DND-41 (cell line): ENCODE measurements around the gene PDGFRB.

Experiments used
- ATAC-seq: fragments of 200-7000 bp; cut with Tn5 transposase; 3 replicates; pipeline ENCODE4 v1.9.1; 2021; ENCODE audit warnings: low read depth; ENCODE audit not compliant: insufficient read depth
- DNase-seq: peaks from one replicate; pipeline ENCODE4 v3.0.0-alpha.2; 2020
- H2AFZ ChIP-seq: 2 replicates; pipeline ENCODE4 v1.6.0; 2012; ENCODE audit warnings: low read depth, low read length
- H3K27ac ChIP-seq: 2 replicates; pipeline ENCODE4 v1.5.1; 2012; ENCODE audit warnings: low read length, inconsistent platforms
- H3K27me3 ChIP-seq: fragments of 200-600 bp; sonication (generic); 2 replicates; pipeline ENCODE4 v1.6.0; 2012; ENCODE audit warnings: low read length, mild to moderate bottlenecking, inconsistent platforms; ENCODE audit not compliant: insufficient read depth, poor library complexity
- H3K36me3 ChIP-seq: 2 replicates; pipeline ENCODE4 v1.5.1; 2012; ENCODE audit warnings: low read length, inconsistent platforms; ENCODE audit not compliant: insufficient read depth
- H3K4me1 ChIP-seq: 2 replicates; pipeline ENCODE4 v1.5.1; 2012; ENCODE audit warnings: mild to moderate bottlenecking, low read length; ENCODE audit not compliant: insufficient read depth
- H3K4me2 ChIP-seq: 2 replicates; pipeline ENCODE4 v1.6.0; 2012; ENCODE audit warnings: mild to moderate bottlenecking, moderate library complexity, low read length, inconsistent platforms; ENCODE audit not compliant: insufficient read depth
- H3K4me3 ChIP-seq, 2 experiments: fragments of 200-600 bp in 1 of 2; shearing (Covaris generic) in 1 of 2; 2 replicates each; pipeline ENCODE4 v1.5.1; 2012 to 2016; ENCODE audit warnings: inconsistent platforms in 2 of 2, low read length in 2 of 2, mild to moderate bottlenecking in 2 of 2, low read depth in 1 of 2, moderate library complexity in 1 of 2
- H3K79me2 ChIP-seq: 2 replicates; pipeline ENCODE4 v1.6.0; 2012; ENCODE audit warnings: low read length, inconsistent platforms; ENCODE audit not compliant: insufficient read depth
- H3K9ac ChIP-seq: 2 replicates; pipeline ENCODE4 v1.6.0; 2012; ENCODE audit warnings: low read depth, mild to moderate bottlenecking, inconsistent platforms, low read length, moderate library complexity
- H3K9me3 ChIP-seq: 2 replicates; pipeline ENCODE4 v1.5.1; 2012; ENCODE audit warnings: low read length, moderate library complexity, mild to moderate bottlenecking, inconsistent platforms; ENCODE audit not compliant: insufficient read depth, severe bottlenecking
- H4K20me1 ChIP-seq: 2 replicates; pipeline ENCODE4 v1.6.0; 2012; ENCODE audit warnings: low read length; ENCODE audit not compliant: insufficient read depth
- EZH2 ChIP-seq: IDR thresholded peaks from 3 replicates; pipeline ENCODE4 v1.6.1; 2012; ENCODE audit warnings: borderline replicate concordance, low read depth, mild to moderate bottlenecking, moderate library complexity, low read length, inconsistent platforms; ENCODE audit not compliant: severe bottlenecking
- TF ChIP-seq, protein P1 (sequence below): IDR thresholded peaks from 2 replicates; pipeline ENCODE4 v1.5.1; 2012; ENCODE audit warnings: borderline replicate concordance, low read length, moderate library complexity, mild to moderate bottlenecking; ENCODE audit not compliant: poor library complexity, severe bottlenecking; ENCODE audit errors: extremely low read depth

PDGFRB gene

DNA sequence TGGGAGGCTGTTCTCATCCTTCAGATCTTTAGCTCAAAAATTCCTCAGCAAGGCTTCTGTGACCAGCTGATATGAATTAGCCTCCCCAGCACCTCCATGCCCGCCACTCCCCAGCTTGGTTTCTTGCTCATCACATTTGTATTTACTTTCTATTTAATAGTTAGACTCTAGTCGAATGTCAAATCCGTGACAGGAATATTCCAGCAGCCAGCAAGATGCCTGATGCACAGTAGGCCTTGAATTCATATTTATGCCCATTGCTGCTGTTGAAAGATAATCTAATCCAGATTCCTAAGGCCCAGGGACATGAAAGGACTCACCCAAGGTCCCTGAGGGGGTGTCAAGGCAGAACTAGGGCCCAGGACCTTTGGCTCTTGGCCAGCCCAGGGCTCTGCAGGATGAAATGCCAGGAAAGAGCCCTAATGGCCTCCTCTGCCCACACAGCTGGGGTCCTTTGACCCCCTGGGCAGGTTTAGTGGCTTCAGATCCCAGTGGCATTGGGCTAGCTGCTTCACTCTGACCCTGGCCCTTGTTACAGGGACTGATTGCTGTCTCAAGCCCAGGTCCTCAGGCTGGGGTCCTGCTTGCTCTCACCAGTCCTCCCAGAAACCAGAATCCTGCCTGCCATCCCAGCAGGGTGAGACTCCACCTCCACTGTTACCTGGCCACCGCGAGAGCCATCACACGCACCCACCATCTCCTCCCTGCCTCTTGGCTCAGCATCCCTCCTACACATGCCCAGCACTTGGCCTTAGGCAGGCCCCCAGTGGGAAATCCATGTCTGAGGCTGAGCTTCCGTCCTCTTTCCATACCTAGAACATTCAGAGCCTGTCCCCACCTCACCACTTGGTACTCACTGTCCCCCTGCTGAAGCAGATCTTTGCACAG is 76.6 kb downstream of the PDGFRB start:
- H3K9ac ChIP-seq, result no peak overlapping the region
- peaks cover 24% of the 10 kb centered on the region for H3K27me3 ChIP-seq
- TF ChIP-seq EZH2, result no peak
- no peak overlapping the region for H3K4me2 ChIP-seq
- DNase-seq, result no peak
- no peaks in the 10 kb centered on the region for H3K79me2 ChIP-seq
- H3K4me3 ChIP-seq, result no peak overlapping the region
- H3K36me3 ChIP-seq, result no peaks in the 10 kb centered on the region
- H2AFZ ChIP-seq, result no peak overlapping the region
- no peak for ATAC-seq
- no peaks in the 10 kb centered on the region for H3K4me1 ChIP-seq
- H4K20me1 ChIP-seq, result 0 out of 2 replicates have a peak, but pooled peaks cover 3% of the 10 kb centered on the region
- H3K9me3 ChIP-seq, result no peaks in the 10 kb centered on the region
- no peak overlapping the region for H3K27ac ChIP-seq

DNA sequence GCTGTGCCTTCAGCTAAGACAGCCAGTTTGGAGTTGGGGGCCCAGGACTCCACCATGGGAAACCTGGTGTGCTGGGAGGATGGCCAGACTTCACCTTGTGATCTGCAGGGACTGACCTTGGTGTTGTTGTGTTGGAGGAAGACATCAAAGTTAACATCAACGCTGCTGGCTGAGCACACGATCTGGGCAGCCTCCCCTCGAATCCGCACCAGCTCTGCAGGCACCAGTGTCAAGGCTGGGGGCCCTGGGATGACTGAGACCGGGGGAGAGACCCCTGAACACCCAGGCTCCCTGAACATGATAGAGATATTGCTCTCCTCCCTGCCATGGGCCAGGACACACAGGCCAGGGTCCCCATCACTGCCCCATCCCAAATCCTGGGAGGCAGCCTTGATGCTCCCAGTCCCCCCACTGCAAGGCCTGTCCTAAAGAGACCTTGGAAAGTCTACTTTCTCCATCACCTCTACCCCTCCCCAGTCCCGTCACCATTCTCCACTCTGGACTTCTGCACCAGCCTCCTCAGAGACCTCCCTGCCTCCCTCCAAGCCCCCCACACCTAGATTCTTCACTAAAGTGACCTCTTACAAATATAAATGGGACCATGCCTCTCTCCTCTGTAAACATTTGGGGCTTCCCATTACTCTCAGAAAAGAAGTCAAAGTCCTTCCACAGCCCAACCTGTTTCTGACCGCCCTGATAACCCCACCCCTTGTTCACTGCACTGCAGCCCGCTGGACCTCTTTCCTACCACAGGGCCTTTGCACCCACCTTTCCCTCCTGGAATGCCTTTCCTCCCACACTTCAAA is 77.4 kb downstream of the PDGFRB start:
- Histone ChIP-seq H3K4me2 (no peak overlapping the region), H3K27ac (no peak overlapping the region), H3K9ac (no peak overlapping the region), H3K9me3 (no peaks in the 10 kb centered on the region), H3K4me1 (no peaks in the 10 kb centered on the region), H3K36me3 (no peaks in the 10 kb centered on the region), H3K79me2 (no peaks in the 10 kb centered on the region), H3K27me3 (peaks cover 24% of the 10 kb centered on the region), H3K4me3 (no peak overlapping the region), H2AFZ (no peak overlapping the region), H4K20me1 (0 out of 2 replicates have a peak, but pooled peaks cover 3% of the 10 kb centered on the region)
- ATAC-seq, result no peak
- no peak for DNase-seq
- no peak for TF ChIP-seq EZH2
- TF ChIP-seq, protein P1, sequence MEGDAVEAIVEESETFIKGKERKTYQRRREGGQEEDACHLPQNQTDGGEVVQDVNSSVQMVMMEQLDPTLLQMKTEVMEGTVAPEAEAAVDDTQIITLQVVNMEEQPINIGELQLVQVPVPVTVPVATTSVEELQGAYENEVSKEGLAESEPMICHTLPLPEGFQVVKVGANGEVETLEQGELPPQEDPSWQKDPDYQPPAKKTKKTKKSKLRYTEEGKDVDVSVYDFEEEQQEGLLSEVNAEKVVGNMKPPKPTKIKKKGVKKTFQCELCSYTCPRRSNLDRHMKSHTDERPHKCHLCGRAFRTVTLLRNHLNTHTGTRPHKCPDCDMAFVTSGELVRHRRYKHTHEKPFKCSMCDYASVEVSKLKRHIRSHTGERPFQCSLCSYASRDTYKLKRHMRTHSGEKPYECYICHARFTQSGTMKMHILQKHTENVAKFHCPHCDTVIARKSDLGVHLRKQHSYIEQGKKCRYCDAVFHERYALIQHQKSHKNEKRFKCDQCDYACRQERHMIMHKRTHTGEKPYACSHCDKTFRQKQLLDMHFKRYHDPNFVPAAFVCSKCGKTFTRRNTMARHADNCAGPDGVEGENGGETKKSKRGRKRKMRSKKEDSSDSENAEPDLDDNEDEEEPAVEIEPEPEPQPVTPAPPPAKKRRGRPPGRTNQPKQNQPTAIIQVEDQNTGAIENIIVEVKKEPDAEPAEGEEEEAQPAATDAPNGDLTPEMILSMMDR, result no peak

DNA sequence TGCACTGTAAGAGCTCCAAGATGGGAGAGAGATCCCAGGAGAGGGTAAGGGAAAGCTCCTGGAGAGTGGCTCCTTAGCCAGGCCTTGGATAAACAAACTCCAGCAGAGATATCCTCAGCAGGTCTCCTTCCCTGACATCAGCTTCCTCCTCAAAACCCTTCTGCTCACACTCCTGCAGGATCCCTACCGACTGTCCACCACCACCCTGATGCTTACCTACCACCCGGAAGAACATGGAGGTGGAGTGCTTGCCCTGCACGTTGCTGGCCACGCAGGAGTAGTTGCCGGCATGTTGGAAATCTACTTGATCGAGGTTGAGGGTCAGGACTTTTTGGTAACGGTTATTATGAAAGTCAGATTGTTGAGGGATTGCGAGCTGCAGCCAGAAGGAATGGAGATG is 78.6 kb downstream of the PDGFRB start:
- ATAC-seq (no peak), DNase-seq (no peak)
- 0 out of 2 replicates have a peak, but pooled peaks cover 3% of the 10 kb centered on the region for H4K20me1 ChIP-seq
- no peak overlapping the region for H3K4me3 ChIP-seq
- H3K27me3 ChIP-seq, result peaks cover 20% of the 10 kb centered on the region
- TF ChIP-seq, protein P1, result no peak
- TF ChIP-seq EZH2, result no peak
- H3K79me2 ChIP-seq, result no peaks in the 10 kb centered on the region
- H3K9me3 ChIP-seq, result no peaks in the 10 kb centered on the region
- no peaks in the 10 kb centered on the region for H3K36me3 ChIP-seq
- H3K27ac ChIP-seq, result no peak overlapping the region
- H3K9ac ChIP-seq, result no peak overlapping the region
- H3K4me2 ChIP-seq, result no peak overlapping the region
- H3K4me1 ChIP-seq, result no peaks in the 10 kb centered on the region
- H2AFZ ChIP-seq, result no peak overlapping the region

DNA sequence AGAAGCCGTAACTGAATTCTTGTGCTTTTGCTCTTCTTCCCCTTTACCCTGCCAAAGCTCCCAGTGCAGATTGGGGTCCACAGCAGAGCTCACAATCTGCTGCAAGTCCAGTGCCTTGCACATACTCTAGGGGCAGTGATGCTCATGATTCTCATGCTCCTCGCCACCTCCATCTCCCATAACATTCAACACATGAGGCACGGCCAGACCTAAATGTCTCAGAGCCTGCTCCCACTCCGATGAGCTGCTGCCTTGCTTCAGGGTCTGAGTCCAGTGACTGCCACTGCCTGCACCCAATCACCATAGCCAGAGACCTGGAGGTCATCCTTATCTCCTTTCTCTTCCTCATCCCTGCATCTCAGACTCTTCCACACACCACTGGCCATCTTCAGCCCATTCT is 79.8 kb downstream of the PDGFRB start:
- TF ChIP-seq, protein P1, result no peak
- TF ChIP-seq EZH2, result no peak
- Histone ChIP-seq H3K4me1 (no peaks in the 10 kb centered on the region), H3K27ac (no peak overlapping the region), H3K79me2 (no peaks in the 10 kb centered on the region), H3K36me3 (no peaks in the 10 kb centered on the region), H3K27me3 (peaks cover 9% of the 10 kb centered on the region), H2AFZ (no peak overlapping the region), H4K20me1 (0 out of 2 replicates have a peak, but pooled peaks cover 3% of the 10 kb centered on the region), H3K4me3 (no peak overlapping the region), H3K9ac (no peak overlapping the region), H3K9me3 (no peaks in the 10 kb centered on the region), H3K4me2 (no peak overlapping the region)
- DNase-seq, result no peak
- ATAC-seq, result no peak
